Right lobe of liver (tissue), 6 donors: ENCODE data around the gene PITPNC1. TPM values are rescaled to one million over a fixed set of nuclear protein-coding genes. Genes with fewer than 3 reads are reported as not detected.

ENCODE experiments used
- ATAC-seq, 4 donors: fragments of 200-7000 bp; cut with Tn5 transposase; one replicate each; pipeline ENCODE4 v1.9.1; 2020; ENCODE audit warnings: mild to moderate bottlenecking in 4 of 4, moderate library complexity in 4 of 4
- DNase-seq, 3 donors: peaks; one replicate each; pipeline ENCODE4 v3.0.0-alpha.2; 2020
- H3K27ac ChIP-seq, 3 donors: fragments of 200-600 bp; one replicate each; pipeline ENCODE4 v1.8.0; 2022
- H3K27me3 ChIP-seq, 2 donors: fragments of 200-600 bp; one replicate each; pipeline ENCODE4 v1.8.0; 2022
- H3K36me3 ChIP-seq, 4 donors: fragments of 200-600 bp; sonication (generic) in 1 of 4; one replicate each; pipeline versions ENCODE4 v1.5.1 to v1.8.0; 2017 to 2022; ENCODE audit warnings: control low read depth in 1 of 4
- H3K4me1 ChIP-seq, 4 donors: fragments of 200-600 bp; sonication (generic) in 1 of 4; one replicate each; pipeline versions ENCODE4 v1.5.1 to v1.8.0; 2017 to 2022; ENCODE audit warnings: control low read depth in 1 of 4
- H3K4me3 ChIP-seq, 3 donors: fragments of 200-600 bp; one replicate each; pipeline ENCODE4 v1.8.0; 2022
- H3K9me3 ChIP-seq, 4 donors: fragments of 200-600 bp; sonication (generic) in 1 of 4; one replicate each; pipeline versions ENCODE4 v1.5.1 to v1.8.0; 2017 to 2022; ENCODE audit warnings: control low read depth in 1 of 4
- POLR2A ChIP-seq: fragments of 450-650 bp; IDR thresholded peaks from one replicate; pipeline ENCODE4 v1.6.1; 2017; ENCODE audit warnings: antibody characterized with exemption, mild to moderate bottlenecking
- whole genome bisulfite sequencing: methylation state at CpG from one replicate; pipeline ENCODE4 v1.1.6; 2018; ENCODE audit warnings: low coverage, low lambda C conversion rate; ENCODE audit not compliant: insufficient coverage; ENCODE audit errors: missing lambda C conversion rate; 5-methylcytosine and 5-hydroxymethylcytosine counted together
- intact Hi-C, 2 donors: fragments of 100-400 bp; cut with DNase I; formaldehyde crosslinking; loops; one replicate each; pipeline versions ENCODE4 v1.11.2 to v1.14.1; 2022
- total RNA-seq, 6 experiments: library from RNA; depleted of rRNA in 2 of 6; stranded (reverse); fragments of >200 nt in 2 of 6; fragmentation: NEBNext Ultra II Directional in 3 of 6; extraction: Animal tissue kit (Norgen Biotek cat#: 25700) in 3 of 6; gene quantifications; one replicate each; pipeline versions ENCODE4 v1.1.0 to v1.2.4, GENCODE V29; 2016 to 2023
- TF ChIP-seq, protein P1 (sequence below), 4 donors: fragments of 200-600 bp in 3 of 4; fragments of 450-650 bp in 1 of 4; IDR thresholded peaks; one replicate each; pipeline versions ENCODE4 v1.5.1 to v1.8.0; 2016 to 2022; ENCODE audit warnings: antibody characterized with exemption in 4 of 4, mild to moderate bottlenecking in 2 of 4
- donor health status: DM: no; HTN: yes; CAD: no.
- donor health status: DM: no; HTN: no; CAD: no.
- donor health status: DM: no; HTN: no; CAD: no.
- donor health status: DM: no; HTN: yes; CAD: no.
- donor health status: DM: no; HTN: yes; CAD: no.

The PITPNC1 gene
- total RNA-seq, 6 experiments from 2014 or later = 4.7 to 13.0 (median 7.4) TPM

DNA sequence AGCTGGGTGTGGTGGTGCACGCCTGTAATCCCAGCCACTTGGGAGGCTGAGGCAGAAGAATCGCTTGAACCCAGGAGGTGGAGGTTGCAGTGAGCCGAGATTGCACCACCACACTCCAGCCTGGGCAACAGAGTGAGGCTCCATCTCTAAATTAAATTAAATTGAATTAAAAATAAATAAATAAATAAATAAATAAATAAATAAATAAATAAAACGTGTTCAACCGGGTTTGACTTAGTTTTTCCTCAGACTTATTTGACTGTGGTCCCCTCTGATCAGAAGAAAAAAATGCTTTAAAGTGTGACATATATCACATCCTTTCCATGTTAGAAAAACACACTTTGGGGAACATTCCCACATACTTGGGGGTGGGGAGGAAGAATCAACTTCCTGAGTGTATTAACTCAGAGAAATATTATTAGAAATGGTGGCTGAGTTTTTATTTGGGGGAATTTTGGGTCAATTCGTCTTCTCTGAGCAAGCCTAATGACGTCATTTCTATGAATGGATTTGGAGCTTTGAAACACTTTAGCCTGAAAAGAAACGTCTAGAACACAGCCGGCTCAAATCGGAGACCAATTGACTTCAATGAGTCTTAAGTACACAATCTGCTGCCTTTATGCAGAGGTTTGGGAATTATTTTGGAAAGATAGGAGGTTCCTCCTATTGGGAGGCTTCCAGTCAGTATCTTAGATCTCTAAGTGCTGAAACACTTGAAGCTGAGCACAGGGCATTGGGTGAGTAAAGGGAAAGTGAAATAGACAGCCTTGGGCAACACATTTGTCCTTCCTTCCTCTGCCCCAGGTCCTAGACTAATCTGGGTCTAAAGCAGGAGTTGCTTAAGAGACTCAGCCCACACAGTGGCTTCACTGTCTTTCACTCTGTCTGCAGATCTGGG is 132.6 kb downstream of the PITPNC1 start:
- WGBS = 80% methylated on average over 10 of the region's 10 CpGs
- no peaks in the 10 kb centered on the region for H3K36me3 ChIP-seq
- intact Hi-C loops = no loop called here
- DNase-seq (no peak), ATAC-seq (peak; percentile 63 to 85 (median 78))
- no peaks in the 10 kb centered on the region for H3K9me3 ChIP-seq
- no peak overlapping the region for H3K4me3 ChIP-seq
- no peak overlapping the region for H3K27ac ChIP-seq
- TF ChIP-seq, protein P1, sequence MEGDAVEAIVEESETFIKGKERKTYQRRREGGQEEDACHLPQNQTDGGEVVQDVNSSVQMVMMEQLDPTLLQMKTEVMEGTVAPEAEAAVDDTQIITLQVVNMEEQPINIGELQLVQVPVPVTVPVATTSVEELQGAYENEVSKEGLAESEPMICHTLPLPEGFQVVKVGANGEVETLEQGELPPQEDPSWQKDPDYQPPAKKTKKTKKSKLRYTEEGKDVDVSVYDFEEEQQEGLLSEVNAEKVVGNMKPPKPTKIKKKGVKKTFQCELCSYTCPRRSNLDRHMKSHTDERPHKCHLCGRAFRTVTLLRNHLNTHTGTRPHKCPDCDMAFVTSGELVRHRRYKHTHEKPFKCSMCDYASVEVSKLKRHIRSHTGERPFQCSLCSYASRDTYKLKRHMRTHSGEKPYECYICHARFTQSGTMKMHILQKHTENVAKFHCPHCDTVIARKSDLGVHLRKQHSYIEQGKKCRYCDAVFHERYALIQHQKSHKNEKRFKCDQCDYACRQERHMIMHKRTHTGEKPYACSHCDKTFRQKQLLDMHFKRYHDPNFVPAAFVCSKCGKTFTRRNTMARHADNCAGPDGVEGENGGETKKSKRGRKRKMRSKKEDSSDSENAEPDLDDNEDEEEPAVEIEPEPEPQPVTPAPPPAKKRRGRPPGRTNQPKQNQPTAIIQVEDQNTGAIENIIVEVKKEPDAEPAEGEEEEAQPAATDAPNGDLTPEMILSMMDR (IDR thresholded peaks at IDR 0.05) = no peak
- TF ChIP-seq POLR2A = no peak
- H3K27me3 ChIP-seq = no peaks in the 10 kb centered on the region
- H3K4me1 ChIP-seq = no peaks in the 10 kb centered on the region

GRCh38 chr17:67511012-67511411 is 133.9 kb downstream of the PITPNC1 start:
- no peak overlapping the region for H3K4me3 ChIP-seq
- DNase-seq (no peak), ATAC-seq (no peak)
- no peaks in the 10 kb centered on the region for H3K36me3 ChIP-seq
- no peaks in the 10 kb centered on the region for H3K27me3 ChIP-seq
- TF ChIP-seq, protein P1 (IDR thresholded peaks at IDR 0.05) = no peak
- TF ChIP-seq POLR2A = no peak
- WGBS = 79% methylated on average over 3 of the region's 3 CpGs
- no peaks in the 10 kb centered on the region for H3K4me1 ChIP-seq
- intact Hi-C loops = no loop called here
- no peak overlapping the region for H3K27ac ChIP-seq
- no peaks in the 10 kb centered on the region for H3K9me3 ChIP-seq

- DNase-seq (no peak), ATAC-seq (no peak)
- TF ChIP-seq, protein P1 (IDR thresholded peaks at IDR 0.05) = no peak
- no peak for TF ChIP-seq POLR2A
- H3K9me3 ChIP-seq = no peaks in the 10 kb centered on the region
- no peaks in the 10 kb centered on the region for H3K27me3 ChIP-seq
- intact Hi-C loops = no loop called here
- no peaks in the 10 kb centered on the region for H3K4me1 ChIP-seq
- H3K36me3 ChIP-seq = no peaks in the 10 kb centered on the region
- no peak overlapping the region for H3K27ac ChIP-seq
- WGBS = 85% methylated on average over 2 of the region's 2 CpGs
- H3K4me3 ChIP-seq = no peak overlapping the region
These were observed 134.7 kb downstream of the PITPNC1 start for GRCh38 chr17:67511804-67512203.

DNA sequence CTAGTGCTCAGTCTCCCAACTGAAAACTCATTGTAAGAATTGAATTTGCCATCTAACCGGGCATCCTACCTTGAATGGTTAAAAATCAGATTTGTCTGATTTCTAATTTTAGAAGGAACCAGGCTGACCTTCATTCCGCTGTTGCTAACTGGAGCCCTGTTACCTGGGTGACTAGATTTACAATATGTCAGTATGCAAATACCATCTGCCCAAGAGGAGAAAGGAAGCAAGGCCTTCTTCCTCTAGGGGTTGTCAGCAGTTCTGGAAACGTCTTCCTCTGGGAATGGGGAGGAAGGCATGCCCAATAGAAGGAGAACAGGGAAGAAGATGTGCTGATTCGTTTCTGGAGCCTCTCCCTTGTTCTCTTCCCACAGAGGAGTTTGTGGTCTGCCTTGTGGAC is 137.9 kb downstream of the PITPNC1 start:
- 50% methylated on average over 4 of the region's 4 CpGs for WGBS
- H3K9me3 ChIP-seq = no peaks in the 10 kb centered on the region
- intact Hi-C loops = no loop called here

More for the DNA sequence above, 137.9 kb downstream of the PITPNC1 start:
- H3K27me3 ChIP-seq = no peaks in the 10 kb centered on the region
- H3K4me3 ChIP-seq = no peak overlapping the region
- no peak for TF ChIP-seq POLR2A
- TF ChIP-seq, protein P1 (IDR thresholded peaks at IDR 0.05) = no peak
- no peak overlapping the region for H3K27ac ChIP-seq
- ATAC-seq = no peak
- no peaks in the 10 kb centered on the region for H3K36me3 ChIP-seq
- H3K4me1 ChIP-seq = no peaks in the 10 kb centered on the region
- no peak for DNase-seq
